Neural cell (in vitro differentiated cells): ENCODE data around the gene TIAM2. TPM values are rescaled to one million over a fixed set of nuclear protein-coding genes. Genes with fewer than 3 reads are reported as not detected.

Experiments
- H2AFZ ChIP-seq: fragments of 200-600, 300-800 bp; sonication (generic), shearing (Covaris generic); 2 replicates; pipeline ENCODE4 v1.6.0; 2014; ENCODE audit warnings: low read depth, mild to moderate bottlenecking, antibody characterized with exemption, low read length, moderate library complexity
- H3F3A ChIP-seq: fragments of 200-600 bp; shearing (Covaris generic); 2 replicates; pipeline ENCODE4 v1.6.1; 2016; ENCODE audit warnings: mild to moderate bottlenecking, moderate library complexity, mixed read lengths, antibody characterized with exemption, low read length; ENCODE audit not compliant: insufficient read depth, poor library complexity, severe bottlenecking
- H3K27ac ChIP-seq: fragments of 200-600, 300-800 bp; sonication (generic), shearing (Covaris generic); 2 replicates; pipeline ENCODE4 v1.5.1; 2014; ENCODE audit warnings: mild to moderate bottlenecking, low read length, moderate library complexity
- H3K27me3 ChIP-seq: fragments of 300-800, 200-600 bp; sonication (generic), shearing (Covaris generic); 2 replicates; pipeline ENCODE4 v1.6.0; 2014; ENCODE audit warnings: mild to moderate bottlenecking, low read depth, low read length, moderate library complexity; ENCODE audit not compliant: insufficient read depth
- H3K36me3 ChIP-seq: fragments of 300-800, 200-600 bp; sonication (generic), shearing (Covaris generic); 2 replicates; pipeline ENCODE4 v1.5.1; 2014; ENCODE audit warnings: mild to moderate bottlenecking, antibody characterized with exemption, low read length, moderate library complexity; ENCODE audit not compliant: insufficient read depth
- H3K4me2 ChIP-seq: fragments of 300-800, 200-600 bp; sonication (generic), shearing (Covaris generic); 2 replicates; pipeline ENCODE4 v1.6.0; 2014; ENCODE audit warnings: mild to moderate bottlenecking, low read length
- H3K4me3 ChIP-seq: fragments of 300-800, 200-600 bp; sonication (generic), shearing (Covaris generic); 2 replicates; pipeline ENCODE4 v1.5.1; 2014; ENCODE audit warnings: mild to moderate bottlenecking, low read length, moderate library complexity
- H3K79me2 ChIP-seq: fragments of 200-600 bp; shearing (Covaris generic); replicated peaks from 2 replicates; pipeline ENCODE4 v1.6.0; 2014; ENCODE audit warnings: mild to moderate bottlenecking, low read length, moderate library complexity; ENCODE audit not compliant: insufficient read depth
- H3K9ac ChIP-seq: fragments of 300-800, 200-600 bp; sonication (generic), shearing (Covaris generic); 2 replicates; pipeline ENCODE4 v1.6.1; 2016; ENCODE audit warnings: mild to moderate bottlenecking, low read length, mixed read lengths
- H3K9me2 ChIP-seq: fragments of 200-600 bp; shearing (Covaris generic); 2 replicates; pipeline ENCODE4 v1.6.1; 2016; ENCODE audit warnings: mild to moderate bottlenecking, low read length, mixed read lengths; ENCODE audit not compliant: insufficient read depth
- H3K9me3 ChIP-seq: fragments of 200-600, 300-800 bp; sonication (generic), shearing (Covaris generic); 2 replicates; pipeline ENCODE4 v1.6.1; 2016; ENCODE audit warnings: mild to moderate bottlenecking, mixed run types, low read length, moderate library complexity, mixed read lengths
- H4K20me1 ChIP-seq: fragments of 200-600 bp; shearing (Covaris generic); 2 replicates; pipeline ENCODE4 v1.6.1; 2016; ENCODE audit warnings: mild to moderate bottlenecking, mixed run types; ENCODE audit not compliant: insufficient read depth
- CTCF ChIP-seq: fragments of 450-650 bp; IDR thresholded peaks from 2 replicates; pipeline ENCODE4 v1.5.1; 2014; ENCODE audit warnings: antibody characterized with exemption, mild to moderate bottlenecking, moderate library complexity; ENCODE audit not compliant: poor library complexity, severe bottlenecking
- EP300 ChIP-seq: fragments of 450-650 bp; conservative IDR thresholded peaks from 2 replicates; pipeline ENCODE4 v1.6.1; 2014; ENCODE audit warnings: antibody characterized with exemption, mild to moderate bottlenecking, moderate library complexity; ENCODE audit not compliant: poor library complexity, severe bottlenecking
- EZH2 ChIP-seq: fragments of 200-600, 300-800 bp; shearing (Covaris generic), sonication (generic); IDR thresholded peaks from 2 replicates; pipeline ENCODE4 v1.6.1; 2014; ENCODE audit warnings: antibody characterized with exemption, low read length, borderline replicate concordance, mild to moderate bottlenecking; ENCODE audit not compliant: insufficient read depth, poor library complexity, severe bottlenecking
- MXI1 ChIP-seq: fragments of 450-650 bp; conservative IDR thresholded peaks from 2 replicates; pipeline ENCODE4 v1.6.1; 2014; ENCODE audit warnings: antibody characterized with exemption, mild to moderate bottlenecking; ENCODE audit not compliant: poor library complexity, severe bottlenecking
- POLR2AphosphoS5 ChIP-seq: IDR thresholded peaks from 2 replicates; pipeline ENCODE4 v1.6.1; 2012
- RAD21 ChIP-seq: fragments of 450-650 bp; conservative IDR thresholded peaks from 2 replicates; pipeline ENCODE4 v1.6.1; 2014; ENCODE audit warnings: antibody characterized with exemption, mild to moderate bottlenecking, moderate library complexity
- REST ChIP-seq: IDR thresholded peaks from 2 replicates; pipeline ENCODE4 v1.6.1; 2012; ENCODE audit warnings: borderline replicate concordance
- SMC3 ChIP-seq: fragments of 450-650 bp; conservative IDR thresholded peaks from 2 replicates; pipeline ENCODE4 v1.6.1; 2014; ENCODE audit warnings: antibody characterized with exemption, mild to moderate bottlenecking, moderate library complexity; ENCODE audit not compliant: poor library complexity
- TAF1 ChIP-seq: IDR thresholded peaks from 2 replicates; pipeline ENCODE4 v1.6.1; 2012; ENCODE audit warnings: low read depth
- polyA plus RNA-seq: library from polyadenylated mRNA; depleted of rRNA; stranded (reverse); fragments of >200 nt; gene quantifications from 2 replicates; pipeline ENCODE4 v1.2.3, GENCODE V29; 2014

TIAM2 gene
- polyA plus RNA-seq, 1 donor from 2014 or later = 73.3 TPM

GRCh38 chr6:154956771-154957522 is 38.2 kb upstream of the TIAM2 start:
- no peak overlapping the region for H2AFZ ChIP-seq
- no peaks in the 10 kb centered on the region for H4K20me1 ChIP-seq
- no peaks in the 10 kb centered on the region for H3K9me2 ChIP-seq
- no peak overlapping the region for H3K4me2 ChIP-seq
- no peaks in the 10 kb centered on the region for H3K36me3 ChIP-seq
- no peak overlapping the region for H3K9ac ChIP-seq
- H3K4me3 ChIP-seq = no peak overlapping the region
- H3K27ac ChIP-seq = no peak overlapping the region
- H3F3A ChIP-seq = no peaks in the 10 kb centered on the region
- no peaks in the 10 kb centered on the region for H3K27me3 ChIP-seq
- H3K79me2 ChIP-seq = no peaks in the 10 kb centered on the region
- no peak for TF ChIP-seq EP300
- TF ChIP-seq EZH2 = no peak
- TF ChIP-seq REST = no peak
- no peak for TF ChIP-seq POLR2AphosphoS5
- TF ChIP-seq SMC3 = no peak
- no peak for TF ChIP-seq CTCF
- no peak for TF ChIP-seq TAF1
- no peak for TF ChIP-seq RAD21
- no peak for TF ChIP-seq MXI1
- H3K9me3 ChIP-seq = no peaks in the 10 kb centered on the region

GRCh38 chr6:154958469-154958868 is 36.6 kb upstream of the TIAM2 start:
- Histone ChIP-seq H3K27me3 (no peaks in the 10 kb centered on the region), H2AFZ (no peak overlapping the region), H3K9me2 (no peaks in the 10 kb centered on the region), H3K4me2 (no peak overlapping the region), H3K27ac (no peak overlapping the region), H3K36me3 (no peaks in the 10 kb centered on the region), H3K9me3 (no peaks in the 10 kb centered on the region), H3F3A (no peaks in the 10 kb centered on the region), H4K20me1 (no peaks in the 10 kb centered on the region), H3K79me2 (no peaks in the 10 kb centered on the region), H3K4me3 (no peak overlapping the region), H3K9ac (no peak overlapping the region)
- TF ChIP-seq EZH2 (no peak), POLR2AphosphoS5 (no peak), MXI1 (no peak), REST (no peak), RAD21 (no peak), EP300 (no peak), SMC3 (no peak), CTCF (no peak)
